ENCODE measurements around the gene PDE8A.
A peak's percentile ranks its signal among the peaks of the same experiment; 100 is the strongest.
"Not testable (repeated sequence)": the region's sequence is repeated elsewhere in the genome, so short reads cannot be mapped to it uniquely, and the experiment has no call there.

Gene PDE8A

GRCh38 chr15:85010386-85011159, 28.9 kb downstream of the PDE8A start:
- DNase-seq, result peak; percentile 51

GRCh38 chr15:85011160-85011571, 29.5 kb downstream of the PDE8A start:
- no peak for DNase-seq

- DNase-seq, result not testable (repeated sequence)
These were observed 30.1 kb downstream of the PDE8A start for GRCh38 chr15:85011724-85012123.

- DNase-seq, result no peak
These were observed 32.1 kb downstream of the PDE8A start for GRCh38 chr15:85013785-85014184.

GRCh38 chr15:85014932-85015331, 33.3 kb downstream of the PDE8A start:
- DNase-seq, result no peak

DNA sequence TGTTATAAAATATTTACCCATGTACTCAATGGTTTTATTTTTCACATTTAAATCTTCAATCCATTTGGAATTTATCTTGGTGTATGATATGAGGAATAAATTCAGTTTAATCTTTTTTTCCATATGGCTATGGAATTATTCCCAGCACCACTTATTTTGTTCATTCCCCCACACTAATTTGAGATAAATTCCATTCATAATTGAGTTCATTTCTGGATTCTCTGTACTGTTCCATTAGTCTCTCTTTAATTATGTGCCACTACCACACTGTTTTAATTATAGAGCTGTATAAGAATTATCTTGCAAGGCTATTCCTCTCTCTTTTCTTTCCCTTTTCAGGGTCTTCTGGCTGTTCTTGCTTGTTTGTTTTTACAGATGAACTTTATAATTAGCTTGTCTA, 34.6 kb downstream of the PDE8A start:
- DNase-seq, result no peak

GRCh38 chr15:85019815-85020590, 38.3 kb downstream of the PDE8A start:
- no peak for DNase-seq

GRCh38 chr15:85021409-85021808, 39.8 kb downstream of the PDE8A start:
- DNase-seq, result no peak

DNA sequence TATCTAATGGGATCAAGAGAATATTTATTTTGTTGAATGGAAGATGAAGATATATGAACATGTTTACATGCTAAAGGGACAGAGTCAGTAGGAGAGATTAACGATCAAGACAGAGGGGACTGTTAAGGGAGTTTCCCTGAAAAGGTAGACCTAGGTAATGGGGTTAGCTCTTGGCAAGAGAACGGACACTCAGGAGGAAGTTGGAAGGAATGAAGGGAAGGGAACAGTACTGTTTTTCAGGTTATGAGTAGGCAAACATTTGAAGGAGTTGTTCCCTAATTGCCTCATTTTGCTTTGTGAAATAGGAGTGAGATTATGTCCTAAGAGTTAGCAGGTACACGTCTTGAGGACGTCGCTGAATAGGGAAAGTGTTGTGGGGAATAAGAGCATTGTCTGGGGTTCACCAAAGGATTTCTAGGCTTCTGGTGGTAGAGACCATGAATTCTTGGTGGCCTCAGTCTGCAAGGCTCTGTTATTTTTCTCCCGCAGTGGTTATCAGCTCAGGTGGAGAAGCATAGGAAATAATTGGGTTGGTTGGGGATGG, 41.3 kb downstream of the PDE8A start:
- no peak for DNase-seq

- DNase-seq, result no peak
These were observed 42.3 kb downstream of the PDE8A start for GRCh38 chr15:85024003-85024402.

DNA sequence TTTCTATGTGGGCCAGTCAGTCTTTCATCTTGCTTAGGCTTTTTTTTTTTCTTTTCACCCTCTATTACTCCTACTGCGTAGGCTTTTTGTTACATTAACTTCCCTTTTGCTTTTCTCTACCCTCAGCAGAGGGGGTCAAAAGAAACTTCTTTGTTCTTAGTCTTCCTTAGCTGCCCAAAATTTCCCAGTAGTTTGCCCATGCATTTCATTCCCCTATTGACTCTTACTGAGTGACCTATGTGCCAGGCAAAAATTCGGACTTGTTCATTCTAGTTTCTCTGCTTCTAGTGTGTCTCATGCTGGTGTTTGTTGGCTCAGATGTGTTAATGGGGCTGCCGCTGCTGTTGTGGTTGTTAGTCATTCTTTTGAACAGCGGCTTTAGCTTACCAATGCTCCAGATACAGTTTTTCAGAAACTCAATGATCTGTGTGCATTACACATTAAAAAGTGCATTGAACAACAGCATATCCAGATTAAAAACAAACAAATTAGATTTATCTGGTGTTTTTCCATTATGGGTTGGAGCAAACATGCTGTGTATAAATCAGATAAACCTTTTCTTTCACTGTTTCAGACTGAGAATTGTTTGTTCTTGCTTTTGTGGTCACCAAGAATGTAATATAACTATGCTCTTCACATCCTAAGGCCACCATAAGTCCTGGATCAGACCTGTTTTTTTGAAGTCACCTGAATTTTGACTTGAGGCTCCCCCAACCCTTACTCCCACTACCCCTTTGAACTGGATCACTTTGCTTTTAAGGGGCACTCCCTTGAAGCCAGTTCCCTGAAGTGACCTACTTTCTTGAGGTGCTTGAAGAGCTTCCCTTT, 43.1 kb downstream of the PDE8A start:
- peak; percentile 62 for DNase-seq

GRCh38 chr15:85025516-85026251, 44.0 kb downstream of the PDE8A start:
- no peak for DNase-seq

DNA sequence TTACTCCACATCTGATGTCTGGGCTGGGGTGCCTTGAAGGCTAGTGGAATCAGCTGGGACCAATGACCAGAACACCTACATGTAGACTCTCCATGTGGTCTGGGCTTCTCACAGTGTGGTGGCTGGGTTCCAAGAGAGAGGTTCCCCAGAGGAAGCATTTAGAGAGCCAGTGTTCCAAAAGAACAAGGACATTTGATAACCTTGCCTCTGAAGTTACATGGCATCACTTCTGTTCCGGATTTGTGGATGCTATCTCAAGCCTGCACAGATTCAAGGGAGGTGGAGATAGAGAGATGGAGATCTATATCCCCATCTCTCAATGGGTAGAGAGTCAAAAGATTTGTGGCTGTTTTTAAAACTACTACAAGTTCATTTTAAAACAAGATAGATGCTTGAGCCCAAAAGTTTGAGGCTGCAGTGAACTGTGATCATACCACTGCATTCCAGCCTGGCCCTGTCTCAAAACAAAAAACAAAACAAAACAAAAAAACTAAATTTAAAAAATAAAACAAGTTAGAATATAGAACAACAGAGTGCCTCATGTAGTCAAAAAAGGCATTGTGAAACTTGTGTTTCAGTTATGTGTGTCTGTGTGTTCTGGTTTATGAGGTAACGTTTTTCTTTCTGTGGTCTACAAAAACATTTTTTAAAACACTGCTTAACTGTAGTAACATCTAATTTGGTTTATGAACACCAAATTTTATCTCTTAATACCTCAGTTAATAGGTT, 44.8 kb downstream of the PDE8A start:
- no peak for DNase-seq

DNA sequence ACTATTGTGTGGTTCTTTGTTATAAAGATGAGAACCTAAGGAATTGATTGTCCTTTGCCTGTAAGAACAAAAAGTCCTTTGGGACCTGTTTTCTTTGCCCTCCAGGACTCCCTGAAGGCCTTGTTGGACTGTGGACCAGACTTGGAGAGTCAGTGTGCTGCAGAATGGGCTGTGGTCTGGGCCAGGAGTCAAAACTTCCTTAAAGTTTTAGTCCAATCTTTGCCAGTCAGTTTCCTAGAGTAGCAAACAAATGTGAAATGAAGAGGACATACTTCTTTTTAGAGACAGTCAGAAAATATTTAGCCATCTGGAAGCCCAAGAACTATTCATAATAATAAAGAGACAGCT, 45.4 kb downstream of the PDE8A start:
- DNase-seq, result no peak

- DNase-seq, result no peak
These were observed 45.8 kb downstream of the PDE8A start for GRCh38 chr15:85027421-85027820.

GRCh38 chr15:85028416-85028815, 46.8 kb downstream of the PDE8A start:
- DNase-seq, result no peak

- no peak for DNase-seq
These were observed 47.6 kb downstream of the PDE8A start for GRCh38 chr15:85029221-85029620.

- DNase-seq, result peak; percentile 51
These were observed 48.8 kb downstream of the PDE8A start for GRCh38 chr15:85030301-85030929.

GRCh38 chr15:85031086-85031943, 49.7 kb downstream of the PDE8A start:
- no peak for DNase-seq

Measured in fibroblast of skin of scalp (primary cell).